Stimulated activated CD4-positive, alpha-beta T cell treated with anti-CD3 and anti-CD28 coated beads, Interleukin-12 subunit alpha, Interleukin-12 subunit beta, amount 100 ng/mL, for 4 hours (primary cell): ENCODE results near the gene KCTD15.
"Not testable (repeated sequence)": the region's sequence is repeated elsewhere in the genome, so short reads cannot be mapped to it uniquely, and the experiment has no call there.

Experiments used
- DNase-seq: peaks from one replicate; pipeline ENCODE4 v3.0.0-alpha.2; 2020

Gene KCTD15

DNA sequence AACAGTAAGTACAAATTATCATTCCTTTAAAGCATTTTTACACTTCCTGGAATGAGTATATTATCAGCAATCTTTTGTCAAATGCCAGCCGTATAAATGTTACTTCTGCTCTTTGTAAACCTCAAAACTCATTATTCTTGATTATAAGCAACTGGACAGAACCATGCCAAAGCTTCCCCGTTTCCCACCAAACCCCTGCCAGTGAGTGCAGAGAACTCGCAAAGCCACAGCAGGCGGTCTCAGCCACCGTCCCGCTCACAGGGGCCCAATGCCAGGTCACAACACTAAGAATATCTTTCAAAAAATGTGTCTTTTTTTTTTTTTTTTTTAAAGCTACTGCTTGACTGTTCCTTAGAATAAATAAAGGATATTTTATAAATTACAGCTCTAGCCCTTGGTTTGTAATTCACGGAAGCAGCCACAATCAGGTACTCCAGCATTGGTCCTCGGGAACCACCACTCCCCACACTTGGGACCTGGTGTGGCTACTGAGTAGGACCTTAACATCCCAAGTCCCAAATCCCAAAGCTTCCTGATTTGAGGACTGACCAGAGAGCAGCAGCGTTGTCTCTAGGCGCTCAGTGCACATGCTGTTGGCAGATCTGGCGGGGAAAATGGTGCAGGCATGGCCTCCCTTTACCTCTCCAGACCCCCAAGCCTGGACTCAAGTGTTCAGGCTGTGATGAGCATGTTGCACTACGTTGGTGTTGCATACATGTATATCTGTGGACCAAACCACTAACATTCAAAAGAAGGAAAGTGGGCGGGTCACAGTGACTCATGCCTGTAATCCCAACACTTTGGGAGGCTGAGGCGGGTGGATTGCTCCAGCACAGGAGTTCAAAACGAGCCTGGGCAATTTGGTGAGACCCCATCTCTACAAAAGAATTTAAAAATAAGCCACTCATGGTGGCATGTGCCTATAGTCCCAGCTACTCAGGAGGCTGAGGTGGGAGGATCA, 19.0 kb downstream of the KCTD15 start:
- DNase-seq: no peak

DNA sequence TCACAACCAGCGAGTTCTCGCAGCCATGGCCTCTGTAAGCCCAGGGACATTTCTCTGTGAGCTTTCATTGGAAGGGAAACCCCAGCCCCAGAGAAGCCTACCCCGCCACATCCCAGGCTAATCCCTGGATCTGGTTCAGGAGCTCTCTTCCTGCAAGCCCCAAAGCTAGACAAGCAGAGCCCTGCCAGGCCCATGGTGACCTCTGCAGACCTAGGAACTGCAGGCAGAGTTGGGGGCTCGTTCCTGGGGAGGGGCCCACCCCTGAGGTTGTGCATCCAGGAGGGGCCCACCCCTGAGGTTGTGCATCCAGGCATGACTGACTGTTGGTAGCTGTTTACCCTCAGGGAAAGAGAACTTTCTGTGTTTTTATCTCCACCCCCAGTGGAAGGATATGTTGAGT, 21.7 kb downstream of the KCTD15 start:
- DNase-seq: no peak

DNA sequence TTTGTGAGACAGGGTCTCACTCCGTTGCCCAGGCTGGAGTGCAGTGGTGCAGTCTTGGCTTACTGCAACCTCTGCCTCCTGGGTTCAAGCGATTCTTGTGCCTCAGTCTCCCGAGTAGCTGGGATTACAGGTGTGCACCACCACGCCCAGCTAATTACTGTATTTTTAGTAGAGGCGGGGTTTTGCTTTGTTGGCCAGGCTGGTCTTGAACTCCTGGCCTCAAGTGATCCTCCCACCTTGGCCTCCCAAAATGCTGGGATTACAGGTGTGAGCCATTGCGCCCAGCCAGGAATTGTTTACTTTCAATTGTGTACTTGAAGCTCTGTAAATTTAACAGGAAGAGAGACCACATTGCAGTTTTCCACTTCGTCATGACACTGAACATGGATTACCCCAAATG, 22.4 kb downstream of the KCTD15 start:
- not testable (repeated sequence) for DNase-seq

DNA sequence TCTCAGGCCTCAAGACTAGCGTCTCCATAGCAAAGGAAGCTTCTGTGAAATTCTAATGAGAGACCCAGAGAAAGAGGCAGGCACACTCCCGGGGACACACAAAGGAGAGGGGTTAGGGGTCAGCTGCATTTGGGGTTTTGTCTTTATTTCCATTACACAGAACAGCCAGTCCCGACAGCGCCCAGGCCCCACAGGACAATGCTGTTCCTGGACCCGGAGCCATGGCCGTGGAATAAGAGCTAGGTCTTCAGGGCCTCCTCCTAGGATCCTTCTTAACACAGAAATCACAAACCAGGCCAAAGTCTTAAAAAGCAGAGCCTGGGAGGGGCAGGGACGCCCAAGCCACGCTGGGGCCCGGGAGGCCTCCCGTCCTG, 22.8 kb downstream of the KCTD15 start:
- DNase-seq: no peak

DNA sequence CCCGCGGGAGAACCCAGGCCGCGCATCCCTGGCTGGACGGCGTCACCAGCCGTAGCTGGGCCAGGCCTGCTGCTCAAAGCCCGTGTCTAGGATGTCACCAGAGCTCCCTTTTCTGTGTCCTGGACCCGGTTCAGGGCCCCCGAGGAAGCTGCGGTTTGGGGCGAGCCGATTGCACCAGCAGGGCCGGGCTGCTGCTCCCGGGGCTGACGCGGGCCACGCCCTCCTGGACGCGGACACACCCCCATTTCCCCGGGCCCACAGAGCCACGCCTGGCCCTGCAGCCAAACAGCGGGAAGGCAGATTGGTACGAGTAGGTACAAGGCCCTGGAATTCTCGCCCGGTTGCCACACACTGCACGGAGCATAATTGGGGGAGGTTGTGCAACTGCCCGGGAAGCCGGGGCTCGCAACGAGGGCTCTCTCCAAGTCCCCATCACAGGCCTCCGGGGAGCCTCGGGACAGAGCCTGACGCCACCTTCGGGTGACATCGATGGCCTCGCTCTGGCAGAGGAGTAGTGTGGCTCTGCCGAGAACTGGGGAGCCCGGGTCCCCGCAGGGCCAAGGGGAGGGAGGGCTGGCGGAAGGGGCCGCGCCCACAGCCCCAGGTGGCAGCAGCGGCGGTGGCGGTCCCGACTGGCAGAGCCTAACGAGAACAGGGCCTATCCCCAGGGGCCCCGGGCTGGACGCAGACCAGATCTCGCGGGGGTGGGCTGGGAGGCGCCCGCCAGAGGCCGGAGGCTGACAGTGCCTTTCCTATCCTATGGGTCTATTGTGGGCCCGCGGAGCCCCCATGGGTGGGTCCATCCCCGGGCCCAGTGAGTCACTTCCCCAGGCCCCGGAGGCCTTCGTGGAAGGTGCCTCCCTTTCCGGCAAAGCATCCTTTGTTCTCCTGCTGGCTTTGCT, 23.5 kb downstream of the KCTD15 start:
- DNase-seq: peak; percentile 53

DNA sequence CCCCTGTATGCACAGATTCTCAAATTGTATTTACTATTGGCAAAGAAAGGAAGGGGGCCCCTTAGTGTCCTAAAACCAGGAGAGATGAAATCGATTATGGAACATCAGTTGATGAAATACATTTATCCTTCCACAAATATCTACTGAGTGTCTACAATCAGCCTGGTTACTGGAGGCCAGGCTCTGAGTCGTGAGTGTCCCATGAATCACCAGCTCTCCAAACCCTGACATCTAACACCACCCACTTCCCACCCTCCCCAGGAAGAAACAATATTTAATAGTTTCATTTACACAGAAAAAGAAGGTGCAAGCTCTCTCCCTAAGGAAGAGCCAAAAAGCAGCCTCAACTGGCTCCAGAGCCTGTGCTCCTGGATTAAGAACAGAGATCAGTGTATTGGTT, 25.2 kb downstream of the KCTD15 start:
- DNase-seq: no peak

DNA sequence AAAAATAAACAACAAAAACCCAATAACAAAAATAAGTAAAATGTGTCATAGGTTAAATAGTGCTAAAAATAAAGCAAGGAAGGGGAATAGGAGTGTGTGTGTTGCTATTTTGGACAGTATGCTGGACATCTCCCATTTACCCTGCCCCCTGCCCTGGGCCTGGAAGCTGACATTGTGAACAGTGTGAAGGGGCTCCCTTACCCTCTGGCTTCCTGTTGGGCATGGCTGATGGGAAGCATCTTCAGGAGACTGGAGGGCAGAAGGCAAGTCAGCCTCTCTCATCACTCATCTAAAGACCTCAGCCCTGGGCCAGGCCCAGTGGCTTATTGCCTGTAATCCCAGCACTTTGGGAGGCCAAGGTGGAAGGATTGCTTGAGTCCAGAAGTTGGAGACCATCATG, 26.7 kb downstream of the KCTD15 start:
- DNase-seq: no peak

DNA sequence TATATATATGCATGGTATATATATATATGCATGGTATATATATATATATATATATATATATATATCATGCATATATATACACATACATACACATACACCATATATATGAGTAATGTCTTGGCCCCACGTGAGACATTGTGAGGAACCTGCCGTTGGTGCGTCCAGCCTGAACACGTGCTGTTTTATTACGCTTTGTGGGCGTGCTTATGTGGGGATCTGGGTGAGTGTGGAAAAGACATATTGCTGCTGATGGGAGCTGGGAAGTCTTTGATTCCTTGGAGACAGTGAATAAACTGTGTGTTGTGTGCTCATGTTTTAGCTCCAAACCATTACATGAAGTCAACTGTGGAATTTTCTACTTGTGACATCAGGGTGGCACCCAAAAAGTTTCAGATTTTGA, 28.9 kb downstream of the KCTD15 start:
- DNase-seq: no peak

DNA sequence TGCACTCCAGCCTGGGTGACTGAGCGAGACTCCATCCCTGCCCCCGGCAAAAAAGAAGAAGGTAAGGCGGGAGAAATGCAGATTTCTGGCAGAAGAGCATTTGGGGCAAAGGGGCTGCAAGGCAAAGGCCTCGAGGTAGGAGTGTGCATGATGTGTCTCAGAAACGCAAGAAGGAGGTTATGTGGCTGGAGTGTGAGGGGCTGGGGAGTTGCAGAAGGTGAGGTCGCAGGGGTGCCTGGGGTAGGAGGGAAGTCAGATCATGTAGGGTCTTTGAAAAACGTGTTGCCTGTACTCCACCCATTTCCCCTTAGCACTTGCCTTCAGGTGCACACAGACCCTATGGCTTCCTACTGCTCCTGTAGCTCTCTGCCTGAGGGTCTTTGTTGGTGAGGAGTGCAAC, 29.9 kb downstream of the KCTD15 start:
- no peak for DNase-seq

DNA sequence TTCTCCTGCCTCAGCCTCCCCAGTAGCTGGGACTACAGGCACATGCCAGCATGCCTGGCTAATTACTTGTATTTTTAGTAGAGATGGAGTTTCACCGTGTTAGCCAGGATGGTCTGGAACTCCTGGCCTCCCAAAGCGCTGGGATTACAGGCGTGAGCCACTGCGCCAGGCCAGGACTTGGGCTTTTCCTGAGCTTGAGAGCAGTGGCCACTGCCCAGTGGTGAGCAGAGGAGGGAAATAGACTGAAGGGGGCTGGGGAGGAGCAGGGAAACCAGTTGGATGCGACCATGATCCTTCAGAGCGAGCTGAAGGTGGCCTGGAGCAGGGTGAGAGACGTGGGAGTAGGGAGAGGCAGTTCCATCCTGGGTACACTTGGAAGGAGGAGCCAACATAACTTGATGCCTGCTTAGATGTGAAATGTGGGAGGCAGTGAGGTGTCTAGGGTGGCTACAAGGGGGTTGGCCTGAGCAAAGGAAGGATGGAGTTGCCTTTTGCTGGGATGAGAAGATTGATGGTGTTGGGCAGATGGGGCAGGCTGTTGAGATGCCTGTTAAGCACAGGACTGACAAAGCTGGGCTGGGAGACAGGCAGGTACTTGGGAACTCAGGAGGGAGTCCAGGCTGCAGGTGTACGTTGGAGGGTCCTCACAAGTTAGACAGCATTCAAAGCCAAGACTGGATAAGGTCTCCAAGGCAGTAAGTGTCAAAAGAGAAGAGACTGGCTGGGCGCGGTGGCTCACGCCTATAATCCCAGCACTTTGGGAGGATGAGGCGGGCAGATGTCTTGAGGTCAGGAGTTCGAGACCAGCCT, 31.8 kb downstream of the KCTD15 start:
- DNase-seq: no peak

DNA sequence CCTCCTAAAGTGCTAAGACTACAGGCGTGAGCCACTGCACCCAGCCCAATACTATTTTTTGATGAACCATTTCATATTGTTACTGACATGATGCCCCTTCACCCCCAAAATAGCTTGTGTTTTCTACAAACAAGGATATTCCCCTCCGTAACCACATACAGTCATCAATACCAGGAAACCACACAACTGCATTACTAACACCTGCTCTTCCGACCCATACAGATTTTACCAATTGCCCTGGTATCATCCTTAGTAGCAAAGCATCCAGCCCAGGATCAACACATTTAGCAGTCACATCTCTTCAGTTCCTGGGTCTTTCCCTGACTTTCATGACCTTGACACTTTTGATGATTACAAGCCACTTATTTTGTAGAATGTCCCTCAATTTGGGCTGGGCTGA, 33.6 kb downstream of the KCTD15 start:
- DNase-seq: no peak

DNA sequence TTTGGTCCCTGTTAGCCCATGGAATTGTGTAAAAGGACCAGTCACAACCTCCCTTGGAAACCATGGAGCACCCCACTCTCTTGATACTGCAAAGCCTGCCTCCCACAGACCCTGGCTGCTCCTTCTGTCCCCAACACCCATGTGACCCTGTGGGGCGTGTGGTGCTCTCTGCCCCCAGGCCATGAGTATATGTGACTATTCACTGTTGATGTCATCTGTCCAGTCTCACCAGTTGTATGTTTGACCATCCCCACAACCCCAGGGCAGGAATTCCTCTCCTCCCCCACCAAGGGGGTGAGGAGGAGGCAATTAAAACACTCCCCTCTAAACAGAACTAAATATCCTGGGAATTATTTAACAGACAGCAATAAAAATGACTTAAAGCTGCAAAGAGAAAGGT, 35.2 kb downstream of the KCTD15 start:
- no peak for DNase-seq

DNA sequence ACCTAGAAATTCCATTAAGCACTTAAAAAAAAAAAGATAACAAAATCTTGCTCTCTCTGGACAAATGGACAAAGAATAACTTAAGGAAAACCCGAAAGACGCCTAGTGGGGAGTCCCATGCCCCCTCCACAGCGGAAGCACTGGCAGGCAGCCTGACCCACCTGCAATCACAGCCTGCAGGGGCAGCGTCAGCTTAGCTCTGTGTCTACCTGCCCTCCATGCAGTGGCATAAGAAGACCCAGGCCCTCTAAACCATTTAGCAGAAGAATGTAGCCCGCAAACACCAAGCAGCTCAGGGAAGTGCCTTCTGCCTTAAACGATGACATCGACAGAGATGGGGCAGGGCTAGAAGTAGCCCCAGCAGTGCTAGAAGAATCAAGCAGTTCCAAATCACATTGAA, 36.0 kb downstream of the KCTD15 start:
- DNase-seq: no peak

DNA sequence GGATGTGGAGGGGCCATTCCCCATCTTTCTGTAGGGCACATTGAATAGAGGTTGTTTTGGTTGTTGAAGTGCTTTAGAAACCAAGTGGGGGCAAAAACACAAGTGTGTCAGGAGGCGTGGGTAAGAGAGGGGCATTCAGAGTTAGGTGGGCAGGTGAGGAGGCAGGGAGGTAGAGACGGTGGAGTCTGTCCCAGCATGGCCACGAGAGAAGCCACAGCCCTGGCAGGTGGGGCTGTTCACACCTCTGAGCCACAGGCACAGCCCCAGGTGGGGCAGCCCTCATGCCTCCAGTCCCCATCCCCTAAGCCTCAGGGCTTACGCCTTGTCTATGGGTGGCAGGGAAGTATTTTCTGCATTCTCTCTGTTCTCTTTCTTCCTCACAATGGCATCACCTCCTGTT, 43.7 kb downstream of the KCTD15 start:
- no peak for DNase-seq

DNA sequence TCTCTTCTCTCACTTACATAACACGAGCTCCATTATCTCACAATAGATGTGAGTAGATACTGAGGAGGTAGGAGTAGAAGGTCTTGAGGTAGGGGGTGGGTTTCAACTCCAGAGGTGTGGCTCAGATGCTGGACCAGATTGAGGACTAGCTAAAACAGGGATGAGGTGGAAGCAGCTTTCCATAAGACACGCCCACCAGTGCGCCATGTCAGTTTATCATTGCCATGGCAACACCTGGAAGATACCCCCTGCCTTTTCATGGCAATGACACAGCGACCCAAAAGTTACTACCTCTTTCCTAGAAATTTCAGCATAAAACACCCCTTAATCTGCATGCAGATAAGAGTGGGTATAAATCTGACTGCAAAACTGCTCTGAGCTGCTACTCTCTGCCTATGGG, 44.1 kb downstream of the KCTD15 start:
- no peak for DNase-seq

DNA sequence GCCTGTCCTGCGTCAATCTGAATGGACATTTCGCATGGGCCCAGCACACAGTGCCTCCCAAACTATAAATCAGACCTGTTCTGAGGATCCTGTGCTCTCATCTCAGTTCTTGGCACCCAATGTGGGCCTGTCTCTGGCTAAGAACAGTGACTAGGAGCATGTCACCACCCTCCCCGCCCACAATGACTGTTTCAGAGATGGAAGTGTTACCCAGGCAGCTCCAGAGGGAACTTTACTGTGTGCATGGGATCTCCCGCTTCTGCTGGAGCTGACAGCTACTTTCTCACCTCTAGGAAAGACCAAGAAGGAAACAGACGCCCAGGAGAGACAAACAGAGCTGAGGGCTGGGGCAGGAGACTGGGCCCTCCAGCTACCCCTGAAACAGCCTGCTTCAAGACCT, 45.0 kb downstream of the KCTD15 start:
- no peak for DNase-seq

DNA sequence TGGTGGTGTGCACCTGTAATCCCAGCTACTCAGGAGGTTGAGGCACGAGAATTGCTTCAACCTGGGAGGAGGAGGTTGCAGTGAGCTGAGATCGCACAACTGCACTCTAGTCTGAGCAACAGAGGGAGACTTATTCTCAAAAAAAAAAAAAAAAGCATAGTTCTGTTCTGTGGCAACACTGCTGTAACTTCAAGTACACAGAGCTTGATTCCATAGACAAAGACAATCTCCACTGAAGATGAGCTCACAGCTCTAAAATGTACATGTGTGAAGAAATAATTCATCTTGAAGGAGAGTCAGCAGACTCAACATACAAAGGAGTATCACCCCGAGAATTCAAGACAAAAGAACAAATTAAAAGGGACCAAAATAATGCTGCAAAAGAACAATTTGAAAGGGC, 47.8 kb downstream of the KCTD15 start:
- no peak for DNase-seq

DNA sequence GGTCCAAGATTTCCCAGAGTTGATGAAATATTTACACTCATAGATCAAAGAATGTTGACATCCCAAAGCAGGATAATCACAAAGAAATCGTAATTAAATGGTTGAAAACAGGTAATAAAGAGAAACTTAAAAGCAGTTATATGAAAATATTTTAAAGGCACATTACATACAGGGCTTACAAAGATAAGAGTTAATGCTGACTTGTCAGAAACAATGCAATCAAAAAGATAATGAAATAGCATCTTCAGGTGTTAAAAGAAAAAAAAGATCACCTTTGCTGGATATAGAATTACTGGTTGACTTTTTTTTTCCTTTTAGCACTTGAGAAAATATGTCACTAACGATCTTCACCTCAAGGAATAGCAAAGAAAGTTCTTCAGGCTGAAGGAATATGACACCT, 48.8 kb downstream of the KCTD15 start:
- DNase-seq: no peak

DNA sequence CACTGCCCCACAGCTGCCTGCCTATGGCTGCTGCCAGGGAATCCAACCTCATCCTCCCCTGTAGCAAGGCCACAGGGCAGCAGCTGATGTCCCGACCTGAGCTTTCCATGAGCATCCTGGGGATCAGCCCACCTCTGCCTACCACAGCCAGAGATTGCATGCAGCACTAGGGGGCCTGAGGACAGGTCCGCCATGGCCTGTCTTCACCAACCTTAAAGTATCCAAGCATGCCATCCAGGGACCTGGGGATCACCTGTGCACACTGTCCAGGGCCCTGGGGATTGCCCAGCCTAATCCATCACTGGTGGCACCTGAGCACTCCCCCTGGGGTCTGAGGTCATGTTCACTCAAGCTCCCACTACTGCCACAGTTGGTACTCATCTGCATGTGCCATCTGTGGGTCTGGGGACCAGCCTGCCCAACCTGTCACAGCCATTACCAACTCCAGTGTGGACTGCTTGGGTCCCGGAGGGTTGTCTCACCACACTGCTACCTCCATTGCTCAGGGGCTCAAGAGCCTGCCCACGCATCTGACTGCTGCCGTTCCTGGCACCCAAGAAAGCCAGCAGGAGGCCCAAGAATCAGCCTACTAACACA, 53.0 kb downstream of the KCTD15 start:
- DNase-seq: no peak

DNA sequence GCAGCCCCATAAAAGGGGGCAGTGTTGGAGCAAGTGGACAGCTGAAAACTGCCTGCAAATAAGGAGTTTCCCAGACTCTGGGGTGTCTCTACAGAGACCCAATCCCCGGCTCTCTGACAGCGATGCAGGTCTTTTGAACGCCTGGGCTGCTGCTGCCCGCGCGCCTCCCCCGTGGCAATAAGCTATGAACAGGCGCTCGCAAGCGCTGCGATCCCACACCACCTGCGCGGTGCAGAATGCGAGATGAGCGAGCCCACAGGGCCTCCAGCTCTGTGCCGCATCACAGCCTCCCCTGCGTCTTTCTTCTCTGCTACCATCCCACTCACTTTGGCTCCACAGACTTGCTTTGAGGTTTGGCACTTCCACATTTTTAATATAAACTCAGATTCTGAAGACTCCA, 62.3 kb downstream of the KCTD15 start:
- DNase-seq: no peak

DNA sequence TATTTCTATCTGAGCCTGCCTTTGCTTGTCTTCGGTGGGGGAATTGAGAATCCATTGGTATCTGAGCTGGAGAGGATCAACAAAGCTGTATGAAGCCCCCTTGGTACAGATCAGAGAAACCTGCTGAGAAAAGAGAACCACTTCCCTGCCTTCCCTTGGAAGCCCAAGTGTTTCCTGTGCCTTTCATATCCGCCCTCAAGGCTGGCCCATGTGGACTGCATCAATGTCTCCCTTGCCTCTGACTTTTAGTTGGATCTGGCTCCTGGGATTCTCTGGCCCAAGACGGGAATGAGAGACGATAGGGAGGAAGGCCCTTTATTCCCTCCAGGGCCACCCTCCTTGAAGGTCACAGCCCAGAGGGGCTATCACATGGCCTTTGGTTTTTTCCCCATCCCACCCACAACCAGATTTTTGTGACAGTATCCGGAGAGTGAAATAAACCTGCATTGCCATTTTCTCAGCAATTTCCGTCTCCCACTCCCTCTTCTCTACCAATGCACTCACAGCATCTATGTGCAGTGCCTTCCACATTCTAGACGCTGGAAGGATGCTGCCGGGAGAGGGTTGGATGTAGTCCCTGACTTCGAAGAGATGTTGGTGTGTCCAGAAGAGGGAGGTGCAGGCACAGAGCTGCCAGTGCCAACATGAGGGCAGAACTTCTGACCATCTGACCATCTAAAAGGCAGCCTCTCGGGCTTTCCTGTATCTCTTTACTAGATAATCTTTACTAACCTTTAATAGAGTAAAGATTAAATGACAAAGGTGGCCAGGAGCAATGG, 63.8 kb downstream of the KCTD15 start:
- no peak for DNase-seq

DNA sequence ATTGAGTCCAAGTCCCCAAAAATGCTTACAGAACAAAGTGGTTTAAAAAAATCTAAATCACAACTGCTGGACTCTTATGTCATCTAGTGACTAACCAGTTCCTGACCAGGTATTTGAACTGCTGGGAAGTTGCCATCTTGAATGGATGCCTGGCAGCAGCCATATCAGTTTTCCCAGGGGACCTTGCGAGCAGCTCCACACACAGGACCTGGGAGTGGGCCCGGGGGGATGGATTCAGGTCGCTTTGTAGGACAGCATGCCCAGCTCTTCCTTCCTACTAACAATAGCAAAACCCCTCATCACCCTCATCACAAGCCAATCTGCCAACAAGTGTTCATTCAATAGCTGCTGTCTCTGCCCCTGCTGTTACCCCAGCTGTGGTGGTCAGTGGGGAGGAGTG, 65.3 kb downstream of the KCTD15 start:
- no peak for DNase-seq
